HG03432 (cell line): ENCODE results near the gene HEXD.
"Not testable (repeated sequence)": the region's sequence is repeated elsewhere in the genome, so short reads cannot be mapped to it uniquely, and the experiment has no call there.

Source experiments
- ATAC-seq: cut with Tn5 transposase; IDR thresholded peaks from one replicate; pipeline ENCODE4 v1.9.1; 2021; ENCODE audit warnings: mild to moderate bottlenecking, moderate library complexity; ENCODE audit not compliant: unreplicated experiment

The HEXD gene

DNA sequence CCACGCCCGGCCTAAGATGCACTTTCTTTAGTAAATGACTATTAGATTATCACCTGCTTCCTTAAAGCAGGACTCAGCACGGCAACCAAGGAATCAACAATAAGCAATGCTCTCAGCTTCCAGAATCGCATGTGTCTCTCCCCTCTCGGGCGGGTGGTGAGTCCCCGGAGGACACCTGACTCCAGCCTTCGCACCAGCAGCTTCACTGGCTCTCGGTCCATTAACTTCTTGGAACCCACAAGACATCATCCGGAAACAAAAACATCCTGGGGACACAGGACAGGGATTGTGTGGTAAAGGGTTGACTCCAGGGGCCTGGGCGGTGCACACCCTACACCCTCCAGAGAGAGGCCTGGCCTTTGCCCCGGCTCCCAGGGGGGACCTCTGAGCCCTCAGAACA, 23.9 kb upstream of the HEXD start:
- ATAC-seq, result no peak

DNA sequence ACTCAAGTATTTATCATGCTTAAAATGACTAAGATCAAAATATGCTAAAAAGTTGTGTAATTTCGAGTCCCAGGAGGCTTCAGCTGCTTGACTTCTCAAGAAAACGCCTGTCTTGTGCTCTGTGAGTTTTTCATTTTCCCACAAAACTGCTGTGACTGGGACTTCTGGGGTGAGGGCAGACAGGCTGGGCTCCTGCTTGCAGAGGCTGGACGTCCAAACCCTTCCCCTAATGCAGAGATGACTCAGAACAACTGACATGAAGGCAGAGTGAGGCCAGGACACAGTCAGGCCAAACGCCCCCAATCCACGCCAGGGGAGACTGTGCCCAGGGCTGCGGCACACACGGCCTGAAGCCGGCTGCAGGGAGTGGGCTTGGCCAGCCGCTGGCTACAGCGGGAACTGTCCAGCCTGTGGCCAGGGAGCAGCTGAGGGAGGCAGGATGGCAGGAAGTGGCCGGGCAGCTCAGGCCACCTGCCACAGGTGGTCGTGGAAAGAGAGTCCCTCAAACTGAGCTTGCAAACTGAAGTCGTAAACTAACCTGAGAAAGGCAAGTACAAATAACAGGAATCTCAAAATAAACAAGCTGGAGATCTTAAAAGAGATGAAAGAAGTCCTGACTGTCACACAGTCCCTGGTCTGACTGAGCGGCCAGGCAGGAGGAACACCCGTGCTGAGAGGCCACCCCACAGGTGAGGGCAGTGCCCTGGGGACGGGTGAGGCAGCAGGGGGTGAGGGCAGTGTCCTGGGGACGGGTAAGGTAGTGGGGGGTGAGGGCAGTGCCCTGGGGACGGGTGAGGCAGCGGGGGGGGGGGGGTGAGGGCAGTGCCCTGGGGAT, 21.3 kb upstream of the HEXD start:
- ATAC-seq, result no peak

DNA sequence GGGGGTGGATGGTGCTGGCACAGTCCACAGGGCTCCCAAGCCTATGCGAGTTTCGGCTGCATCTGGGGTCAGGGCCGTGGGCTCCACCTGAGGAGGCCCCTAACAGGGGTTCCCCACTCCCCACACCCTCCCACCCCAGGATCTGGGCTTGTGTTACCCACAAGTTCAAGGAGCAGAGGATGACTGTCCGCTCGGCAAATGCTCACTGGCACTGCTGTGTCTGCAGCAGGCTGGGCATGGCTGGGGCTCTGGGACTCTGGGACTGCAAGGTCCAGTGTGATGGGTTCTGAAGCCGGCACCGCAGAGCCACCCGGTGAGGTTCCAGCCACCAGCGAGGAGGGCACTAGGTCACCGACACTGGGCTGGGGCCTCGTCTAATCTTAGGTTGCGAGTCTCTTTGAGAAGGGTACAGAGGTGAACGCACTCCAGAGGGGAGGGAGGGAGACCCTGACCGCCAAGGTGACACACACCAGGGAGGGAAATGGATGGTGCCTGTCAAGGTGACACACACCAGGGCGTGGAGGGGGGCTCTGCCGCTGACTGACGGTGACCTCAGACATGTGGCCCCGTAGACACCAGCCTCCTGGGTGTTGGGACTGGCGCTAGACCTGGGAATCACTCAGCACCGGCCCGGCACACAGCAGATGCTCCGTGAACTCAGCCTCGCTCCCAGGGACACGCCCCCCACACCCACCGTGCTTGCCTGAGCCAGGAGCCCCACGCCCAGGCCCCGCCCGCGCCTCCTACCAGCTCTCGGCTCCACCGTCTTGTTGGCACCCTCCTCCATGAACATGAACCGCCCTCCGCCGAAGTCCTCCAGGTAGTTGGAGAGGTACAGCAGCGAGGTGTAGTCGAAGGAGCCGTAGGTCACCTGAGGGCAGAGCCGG, 20.5 kb upstream of the HEXD start:
- no peak for ATAC-seq

DNA sequence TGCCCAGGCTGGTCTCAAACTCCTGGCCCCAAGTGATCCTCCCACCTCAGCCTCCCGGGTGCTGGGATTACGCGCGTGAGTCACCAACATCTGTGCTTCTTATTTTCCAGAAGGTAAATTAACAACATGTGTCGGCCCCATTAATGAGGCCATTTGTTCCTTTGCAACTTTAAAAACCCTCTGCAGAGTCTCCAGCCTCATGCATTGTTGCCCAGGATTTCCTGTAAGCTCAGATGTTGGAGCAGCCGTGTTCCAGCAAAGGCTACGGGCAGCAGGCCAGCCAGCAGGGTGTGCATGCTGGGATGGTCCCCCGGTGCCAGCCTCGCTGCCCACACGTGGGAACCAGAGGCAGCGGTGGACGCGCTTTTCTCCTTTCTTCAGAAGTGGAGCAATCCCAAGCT, 19.1 kb upstream of the HEXD start:
- ATAC-seq, result no peak

DNA sequence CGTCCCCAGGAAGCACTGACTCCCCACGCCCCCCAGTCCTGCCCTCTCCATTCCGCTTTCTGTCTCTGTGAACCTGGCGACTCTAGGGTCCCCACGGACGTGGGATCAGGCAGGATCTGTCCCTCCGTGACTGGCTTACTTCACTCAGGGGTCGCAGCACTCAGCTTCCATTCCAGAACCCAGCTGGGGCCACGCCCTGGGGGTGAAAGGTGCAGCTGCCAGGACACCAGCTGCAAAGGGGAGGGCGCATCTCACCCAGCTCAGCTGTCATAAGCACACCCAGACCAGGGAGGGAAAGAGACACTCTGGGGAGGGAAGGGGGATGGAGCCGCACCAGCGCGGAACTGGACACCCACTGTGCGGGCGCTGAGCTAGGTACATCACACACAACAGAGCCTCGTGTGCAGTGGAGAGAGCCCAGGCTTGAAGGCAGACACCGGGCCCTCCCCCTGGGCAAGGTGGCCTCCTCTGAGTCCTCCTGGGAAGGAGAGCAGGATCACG, 18.5 kb upstream of the HEXD start:
- no peak for ATAC-seq

DNA sequence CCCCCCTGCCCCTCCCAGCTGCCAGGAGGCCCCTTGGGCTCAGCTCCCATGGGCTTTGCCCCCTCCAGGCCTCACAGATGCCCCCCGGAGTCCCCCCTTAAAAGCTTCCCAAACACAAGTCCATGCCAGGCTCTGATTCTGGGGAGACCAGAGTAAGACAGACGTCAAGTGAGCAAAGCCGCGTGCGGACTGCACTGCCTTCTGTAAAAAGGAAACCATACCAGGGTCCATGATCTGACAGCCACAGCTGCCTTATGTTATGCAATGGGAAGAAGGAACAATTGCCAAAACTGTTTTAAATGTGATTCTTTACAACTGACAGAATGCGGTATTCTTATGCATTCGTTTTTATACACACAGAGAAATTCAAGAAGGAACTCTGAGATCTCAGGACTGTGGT, 17.9 kb upstream of the HEXD start:
- ATAC-seq, result no peak

DNA sequence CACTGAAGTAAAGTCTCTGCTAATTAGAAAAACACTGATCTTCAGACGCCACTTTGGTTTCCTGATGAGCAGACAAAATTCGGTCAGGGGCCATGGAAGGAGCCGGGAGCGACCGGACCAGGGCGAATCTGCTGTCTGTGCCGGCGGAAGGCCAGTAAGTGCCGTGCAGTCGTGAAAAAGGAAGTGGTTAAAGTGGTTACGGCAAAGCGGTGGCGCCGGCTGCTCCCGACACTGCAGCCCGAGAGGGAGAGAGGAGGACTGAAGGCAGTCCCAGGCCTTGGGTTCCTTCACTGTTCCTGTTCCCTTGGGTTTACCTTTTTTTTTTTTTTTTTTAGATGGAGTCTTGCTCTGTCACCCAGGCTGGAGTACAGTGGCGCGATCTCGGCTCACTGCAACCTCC, 17.3 kb upstream of the HEXD start:
- no peak for ATAC-seq

DNA sequence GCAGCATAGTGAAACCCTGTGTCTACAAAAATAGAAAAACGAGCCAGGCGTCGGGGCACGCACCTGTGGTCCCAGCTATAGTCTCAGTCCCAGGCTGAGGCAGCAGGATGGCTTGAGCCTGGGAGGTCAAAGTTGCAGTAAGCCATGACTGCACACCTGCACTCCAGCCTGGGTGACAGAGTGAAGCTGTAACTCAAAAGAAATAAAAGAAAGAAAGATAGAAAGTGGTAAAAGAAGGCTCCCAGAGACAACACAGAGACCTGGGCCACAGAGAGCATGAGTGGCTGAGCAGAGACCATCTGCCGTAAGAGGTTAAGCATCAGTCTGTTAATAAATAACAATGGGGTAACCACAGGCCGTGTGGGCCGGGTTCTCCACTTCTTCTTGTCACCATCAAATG, 15.3 kb upstream of the HEXD start:
- ATAC-seq, result peak; percentile 66

DNA sequence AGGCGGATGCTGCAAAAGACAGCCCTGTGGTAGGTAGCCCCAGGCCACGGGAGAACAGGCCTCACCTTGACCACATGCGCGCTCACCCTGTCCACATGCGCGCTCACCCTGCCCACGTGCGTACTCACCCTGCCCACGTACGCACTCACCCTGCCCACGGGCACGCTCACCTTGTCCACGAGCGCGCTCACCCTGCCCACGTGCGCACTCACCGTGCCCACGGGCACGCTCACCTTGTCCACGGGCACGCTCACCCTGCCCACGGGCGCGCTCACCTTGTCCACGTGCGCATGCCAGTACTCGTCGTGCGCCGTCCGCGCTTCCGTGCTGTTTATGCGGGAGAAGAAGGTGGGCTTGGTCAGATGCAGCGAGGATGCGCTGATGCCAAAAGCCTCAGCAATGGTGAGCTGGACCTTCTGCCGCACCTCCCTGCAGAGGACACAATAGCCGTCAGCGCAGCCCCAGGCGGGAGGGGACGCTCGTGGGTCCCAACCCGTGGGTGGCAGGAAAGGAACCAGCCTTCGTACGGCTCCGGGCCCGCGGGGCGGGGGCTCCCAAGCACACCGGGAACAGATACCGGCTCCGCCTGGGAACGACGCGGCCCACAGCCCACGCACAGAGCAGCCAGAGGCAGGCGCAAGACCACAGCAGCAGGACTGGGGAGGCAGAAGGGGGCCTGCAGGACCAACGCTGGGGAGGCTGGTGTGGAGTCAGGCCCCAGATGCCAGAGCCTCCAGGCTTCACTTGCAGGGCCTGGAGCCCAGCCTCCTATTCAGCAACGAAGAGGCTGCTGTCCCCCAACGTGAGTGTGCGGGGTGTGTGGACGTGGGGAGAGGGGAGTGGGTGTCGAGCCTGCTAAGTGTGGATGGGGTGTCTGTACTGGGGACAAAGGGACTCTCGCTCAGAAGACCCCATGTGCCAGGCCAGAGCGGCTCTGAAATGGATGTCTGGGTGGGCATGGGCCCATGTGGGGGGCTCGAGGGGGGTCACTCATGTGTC, 14.2 kb upstream of the HEXD start:
- no peak for ATAC-seq

DNA sequence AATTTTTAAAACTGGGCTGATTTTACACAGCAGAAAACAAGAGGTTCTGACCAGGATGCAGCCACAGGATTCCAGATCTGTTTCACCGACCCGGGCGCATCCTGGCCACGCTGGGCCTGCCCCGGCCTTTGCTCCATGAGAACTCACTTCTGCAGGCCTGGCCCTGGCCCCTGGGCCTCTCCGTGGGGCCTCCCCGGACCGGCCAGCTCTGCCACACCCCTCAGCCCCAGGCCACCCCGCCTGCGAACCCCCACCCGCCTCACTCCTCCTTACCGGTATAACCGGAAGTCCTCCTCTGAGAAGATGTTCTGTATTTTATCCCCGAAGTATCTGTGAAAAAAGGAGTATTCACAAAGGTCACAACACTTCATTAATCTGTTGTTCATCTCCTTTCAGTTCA, 13.1 kb upstream of the HEXD start:
- ATAC-seq, result no peak

DNA sequence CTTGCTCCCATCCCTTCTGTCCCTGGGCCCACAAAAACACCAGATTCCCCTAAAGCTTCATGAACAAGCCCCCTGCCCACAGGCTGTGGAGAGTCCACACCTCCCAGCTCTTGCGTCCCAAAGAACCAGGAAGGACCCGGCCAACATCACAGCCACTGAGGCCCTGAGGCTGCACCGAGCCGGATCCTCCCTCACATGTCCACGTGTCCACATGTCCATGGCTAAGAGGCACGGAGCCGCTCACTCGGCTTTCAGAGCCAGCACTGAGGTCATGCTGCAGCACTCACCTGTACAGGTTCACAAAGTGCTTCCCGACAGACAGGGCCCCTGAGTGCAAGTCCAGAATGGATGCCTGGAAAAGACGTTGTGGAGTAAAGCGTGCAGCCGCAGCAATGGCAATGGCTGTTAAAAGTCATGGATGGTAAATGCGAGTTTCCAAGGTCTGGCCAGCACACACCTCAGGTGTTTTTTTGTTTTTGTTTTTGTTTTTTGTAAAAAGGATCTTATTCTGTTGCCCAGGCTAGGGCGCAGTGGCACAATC, 11.9 kb upstream of the HEXD start:
- no peak for ATAC-seq

DNA sequence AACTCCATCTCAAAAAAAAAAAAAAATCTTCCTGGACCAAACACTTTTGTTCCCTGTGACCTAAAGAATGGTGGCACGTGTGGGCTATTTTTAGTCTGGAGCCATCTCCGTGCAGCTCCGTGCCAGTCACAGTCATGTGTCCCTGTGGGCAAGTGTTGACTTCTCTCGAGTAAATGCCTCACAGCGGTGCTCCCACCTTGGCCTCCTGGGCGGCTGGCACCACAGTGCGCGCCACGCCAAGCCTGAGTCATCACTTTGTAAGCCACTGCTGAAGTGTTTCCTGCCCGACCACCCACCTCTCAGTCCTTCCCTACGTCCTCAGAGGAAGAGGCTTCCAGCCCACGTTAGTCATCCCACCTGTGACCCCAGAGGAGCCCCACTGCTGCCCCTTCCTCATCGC, 10.9 kb upstream of the HEXD start:
- no peak for ATAC-seq

DNA sequence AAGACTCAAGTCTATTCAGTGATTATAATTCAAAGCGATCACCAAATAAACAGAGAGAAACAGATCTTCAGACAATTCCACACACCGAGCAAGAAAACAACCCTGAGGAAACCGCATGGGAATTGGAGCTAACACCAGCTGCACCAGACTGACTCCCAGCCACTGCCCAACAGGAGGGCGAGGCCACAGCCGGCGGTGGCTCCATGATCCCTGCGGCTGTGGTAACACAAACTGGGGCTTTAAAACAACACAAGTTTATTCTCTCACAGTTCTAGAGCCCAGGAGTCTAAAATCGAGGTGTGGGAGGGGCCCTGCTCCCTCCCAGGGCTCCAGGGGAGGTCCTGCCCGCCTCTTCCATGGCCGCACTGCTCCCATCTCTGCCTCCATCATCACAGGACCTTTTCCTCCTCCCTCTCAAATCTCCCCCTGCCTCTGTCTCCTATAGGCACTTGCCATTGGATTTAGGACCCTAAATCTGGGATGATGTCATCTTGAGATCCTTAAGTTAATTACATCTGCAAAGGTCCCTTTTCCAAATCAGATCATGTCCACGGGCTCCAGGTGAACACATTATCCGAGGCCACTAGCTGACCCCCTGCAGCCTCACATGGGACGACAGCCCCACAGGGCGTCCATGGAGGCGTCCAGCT, 9.7 kb upstream of the HEXD start:
- ATAC-seq, result no peak

DNA sequence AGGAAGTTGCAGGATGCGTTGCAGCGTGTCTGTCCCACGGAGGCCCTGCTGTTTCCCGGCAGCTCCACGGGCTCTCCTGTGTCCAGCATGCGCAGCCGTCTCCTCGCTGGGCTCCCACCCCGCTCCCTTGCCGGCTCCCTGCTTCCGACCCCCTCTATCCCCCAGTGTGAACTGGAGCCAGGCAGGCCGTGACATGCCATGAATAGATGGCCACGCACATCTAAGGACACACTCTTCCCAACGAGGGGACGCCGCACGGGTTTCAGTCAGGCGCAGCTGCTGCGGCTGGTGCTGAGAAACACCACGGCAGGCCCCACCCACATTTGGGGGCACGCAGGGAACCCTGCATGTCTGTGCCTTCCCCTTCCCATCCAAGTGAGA, 9.2 kb upstream of the HEXD start:
- ATAC-seq, result no peak

DNA sequence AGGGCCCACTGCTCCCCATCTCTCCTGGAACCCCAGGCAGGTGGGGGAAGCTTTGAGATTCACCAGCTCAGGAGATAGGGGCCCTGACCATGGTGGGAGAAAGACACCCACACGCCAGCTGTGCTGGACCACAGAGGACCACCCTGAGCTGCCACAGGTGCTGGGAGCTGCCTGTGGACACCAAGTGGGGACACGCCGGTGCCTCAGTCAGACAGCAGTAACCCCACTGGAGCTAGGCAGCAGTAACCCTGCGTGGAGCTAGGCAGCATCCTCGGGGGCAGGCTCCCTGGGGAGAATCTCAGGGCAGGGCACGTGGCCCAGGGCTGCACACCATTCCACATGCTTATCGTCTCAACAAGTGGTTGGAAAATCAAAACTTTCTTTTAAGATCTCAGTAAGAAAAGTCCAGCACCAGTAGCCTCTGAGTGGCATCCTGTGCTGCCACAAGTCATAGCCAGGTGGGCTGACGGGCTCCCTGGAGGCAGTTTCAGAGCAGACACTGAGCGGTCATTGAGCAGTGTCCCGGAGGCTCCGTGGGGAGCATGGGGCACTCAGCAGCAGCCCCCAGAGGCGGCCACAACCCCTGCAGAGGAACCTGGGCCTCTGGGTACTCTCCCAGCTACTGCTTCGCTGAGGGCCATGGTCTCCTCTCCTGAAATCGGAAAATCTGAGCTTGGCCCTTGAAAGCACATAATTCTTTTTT, 8.0 kb upstream of the HEXD start:
- no peak for ATAC-seq

DNA sequence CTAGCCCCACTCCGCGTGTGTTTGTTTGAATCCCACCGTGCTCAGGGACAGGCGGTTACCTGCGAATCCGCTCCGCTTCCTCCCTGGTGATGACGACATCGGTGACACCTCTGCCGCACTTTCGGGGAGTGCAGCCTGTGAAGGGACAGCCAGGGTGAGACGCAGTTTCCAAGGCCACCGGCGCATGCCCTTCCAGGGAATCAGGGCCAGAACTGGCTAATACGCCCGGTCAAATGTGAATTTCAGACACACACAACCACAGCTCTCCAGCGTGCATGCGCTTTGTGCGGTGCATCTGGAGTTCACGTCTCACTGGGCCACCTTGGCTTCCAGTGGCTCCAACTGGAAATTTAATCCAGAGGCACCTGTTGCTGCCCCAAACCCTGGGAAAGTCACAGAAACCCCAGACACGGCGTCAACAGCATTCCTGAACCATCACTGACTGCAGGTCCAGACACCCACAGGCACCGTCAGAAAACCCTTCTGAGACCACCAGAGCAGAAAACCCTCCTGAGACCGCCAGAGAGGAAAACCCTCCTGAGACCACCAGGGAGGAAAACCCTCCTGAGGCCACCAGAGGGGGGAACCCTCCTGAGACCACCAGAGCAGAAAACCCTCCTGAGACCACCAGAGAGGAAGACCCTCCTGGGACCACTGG, 6.6 kb upstream of the HEXD start:
- no peak for ATAC-seq

DNA sequence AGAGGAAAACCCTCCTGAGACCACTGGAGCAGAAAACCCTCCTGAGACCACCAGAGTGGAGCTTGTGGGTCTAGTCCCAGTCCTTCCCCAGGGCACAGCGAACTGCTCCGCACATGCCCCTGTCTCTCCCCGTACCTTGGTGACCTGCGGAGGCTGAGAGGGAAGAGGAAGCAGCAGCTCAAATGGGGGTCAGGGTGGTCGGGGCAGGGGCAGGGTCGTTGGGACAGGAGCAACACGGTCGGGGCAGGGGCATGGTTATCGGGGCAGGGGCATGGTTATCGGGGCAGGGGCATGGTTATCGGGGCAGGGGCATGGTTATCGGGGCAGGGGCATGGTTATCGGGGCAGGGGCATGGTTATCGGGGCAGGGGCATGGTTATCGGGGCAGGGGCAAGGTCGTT, 6.1 kb upstream of the HEXD start:
- not testable (repeated sequence) for ATAC-seq

DNA sequence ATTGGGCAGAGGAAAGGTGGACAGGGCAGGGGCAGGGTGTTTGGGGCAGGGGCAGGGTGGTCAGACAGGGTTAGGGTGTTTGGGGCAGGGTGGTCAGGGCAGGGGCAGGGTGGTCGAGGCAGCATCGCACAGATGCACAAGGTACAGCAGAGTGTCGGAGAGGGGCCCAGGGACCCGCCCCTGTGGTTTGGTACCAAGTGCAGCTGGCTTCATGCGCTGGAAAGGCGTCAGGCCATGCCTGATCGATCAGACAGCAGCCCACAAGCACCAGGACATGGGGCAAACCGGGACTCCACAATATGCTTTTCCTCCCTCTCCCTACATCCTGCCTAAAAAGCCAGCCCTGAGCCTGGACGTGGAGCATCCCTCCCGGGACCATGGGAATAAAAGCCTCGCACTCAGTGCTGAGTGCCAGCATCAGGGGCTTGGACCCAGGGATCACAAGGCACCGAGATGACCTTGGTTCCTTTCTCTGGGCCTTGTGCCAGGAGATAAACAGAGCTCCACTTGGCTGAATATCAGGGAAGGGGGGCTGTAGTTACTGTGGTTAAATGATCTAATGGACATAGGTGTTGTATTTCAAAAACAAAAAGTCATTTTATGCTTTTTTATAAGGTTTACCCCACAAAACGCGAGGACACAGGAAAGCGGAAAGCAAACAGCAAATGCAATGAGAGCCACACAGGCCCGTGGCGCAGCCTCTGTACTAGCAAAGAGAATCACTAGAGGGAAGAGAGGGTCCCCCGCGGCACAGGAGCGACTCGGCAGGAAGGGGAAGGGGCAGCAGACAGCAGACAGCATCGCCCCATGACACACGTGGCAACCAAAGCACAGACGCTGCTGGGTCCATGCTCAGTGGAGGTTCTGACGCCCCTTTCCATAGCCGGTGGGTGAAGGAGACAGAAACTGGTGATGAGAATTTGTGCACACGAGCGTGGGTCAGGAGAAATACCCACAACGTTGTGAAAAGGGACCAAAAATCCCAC, 5.3 kb upstream of the HEXD start:
- ATAC-seq, result no peak
